Astrocyte (in vitro differentiated cells and primary cell): ENCODE results near the gene CENPE. TPM values are rescaled to one million over a fixed set of nuclear protein-coding genes. Genes with fewer than 3 reads are reported as not detected.

Experiments used
- DNase-seq: peaks from one replicate; pipeline ENCODE4 v3.0.0-alpha.2; 2010; ENCODE audit warnings: low read depth
- FAIRE-seq: peaks from 2 replicates; lab custom pipeline; 2011; peaks lifted over from hg19 to GRCh38; lab: Jason Lieb, UNC
- H2AFZ ChIP-seq: 2 replicates; pipeline ENCODE4 v1.6.0; 2012; ENCODE audit warnings: low read depth, low read length, inconsistent platforms
- H3K27ac ChIP-seq: 2 replicates; pipeline ENCODE4 v1.5.1; 2011; ENCODE audit warnings: low read depth, low read length, inconsistent platforms
- H3K27me3 ChIP-seq: 2 replicates; pipeline ENCODE4 v1.6.0; 2011; ENCODE audit warnings: low read length, inconsistent platforms; ENCODE audit not compliant: insufficient read depth
- H3K36me3 ChIP-seq: 2 replicates; pipeline ENCODE4 v1.5.1; 2011; ENCODE audit warnings: low read length, inconsistent platforms; ENCODE audit not compliant: insufficient read depth
- H3K4me1 ChIP-seq: 2 replicates; pipeline ENCODE4 v1.5.1; 2011; ENCODE audit warnings: low read length, inconsistent platforms; ENCODE audit not compliant: insufficient read depth
- H3K4me2 ChIP-seq: 2 replicates; pipeline ENCODE4 v1.6.0; 2012; ENCODE audit warnings: low read length, inconsistent platforms
- H3K4me3 ChIP-seq: 2 replicates; pipeline ENCODE4 v1.5.1; 2011; ENCODE audit warnings: low read depth, mild to moderate bottlenecking, low read length, inconsistent platforms; ENCODE audit not compliant: insufficient read depth
- H3K79me2 ChIP-seq: 2 replicates; pipeline ENCODE4 v1.6.0; 2012; ENCODE audit warnings: mild to moderate bottlenecking, low read length, inconsistent platforms; ENCODE audit not compliant: insufficient read depth
- H3K9ac ChIP-seq: 2 replicates; pipeline ENCODE4 v1.6.0; 2012; ENCODE audit warnings: mild to moderate bottlenecking, low read length, inconsistent platforms
- H3K9me3 ChIP-seq: 2 replicates; pipeline ENCODE4 v1.5.1; 2012; ENCODE audit warnings: low read depth, mild to moderate bottlenecking, low read length, inconsistent platforms; ENCODE audit not compliant: insufficient read depth
- H4K20me1 ChIP-seq: 2 replicates; pipeline ENCODE4 v1.6.0; 2012; ENCODE audit warnings: low read length, inconsistent platforms; ENCODE audit not compliant: insufficient read depth
- H3K27ac Mint-ChIP-seq: one replicate; pipeline ENCODE4 v1.8.0; 2021; ENCODE audit warnings: mild to moderate bottlenecking, mixed read lengths; ENCODE audit not compliant: unreplicated experiment
- H3K27me3 Mint-ChIP-seq: one replicate; pipeline ENCODE4 v1.8.0; 2021; ENCODE audit warnings: low read depth, mixed read lengths; ENCODE audit not compliant: unreplicated experiment
- H3K36me3 Mint-ChIP-seq: one replicate; pipeline ENCODE4 v1.8.0; 2021; ENCODE audit warnings: low read depth, mixed read lengths; ENCODE audit not compliant: unreplicated experiment
- H3K4me1 Mint-ChIP-seq: one replicate; pipeline ENCODE4 v1.8.0; 2021; ENCODE audit warnings: low read depth, mixed read lengths; ENCODE audit not compliant: unreplicated experiment
- H3K4me3 Mint-ChIP-seq: one replicate; pipeline ENCODE4 v1.8.0; 2021; ENCODE audit warnings: mild to moderate bottlenecking, moderate library complexity, mixed read lengths; ENCODE audit not compliant: unreplicated experiment
- H3K9me3 Mint-ChIP-seq: one replicate; pipeline ENCODE4 v1.8.0; 2021; ENCODE audit warnings: mild to moderate bottlenecking, mixed read lengths; ENCODE audit not compliant: unreplicated experiment
- CTCF ChIP-seq: IDR thresholded peaks from 2 replicates; pipeline ENCODE4 v1.5.1; 2011; ENCODE audit warnings: low read depth, mild to moderate bottlenecking, inconsistent platforms, low read length, moderate library complexity; ENCODE audit not compliant: insufficient read depth
- EZH2 ChIP-seq: IDR thresholded peaks from 2 replicates; pipeline ENCODE4 v1.6.1; 2012; ENCODE audit warnings: mild to moderate bottlenecking, low read length, inconsistent platforms; ENCODE audit not compliant: insufficient read depth
- total RNA-seq: library from RNA; stranded (reverse); gene quantifications from 2 replicates; pipeline ENCODE4 v1.2.1, GENCODE V29; 2021

CENPE gene
- total RNA-seq, 1 donor from 2014 or later = 5.6 TPM

DNA sequence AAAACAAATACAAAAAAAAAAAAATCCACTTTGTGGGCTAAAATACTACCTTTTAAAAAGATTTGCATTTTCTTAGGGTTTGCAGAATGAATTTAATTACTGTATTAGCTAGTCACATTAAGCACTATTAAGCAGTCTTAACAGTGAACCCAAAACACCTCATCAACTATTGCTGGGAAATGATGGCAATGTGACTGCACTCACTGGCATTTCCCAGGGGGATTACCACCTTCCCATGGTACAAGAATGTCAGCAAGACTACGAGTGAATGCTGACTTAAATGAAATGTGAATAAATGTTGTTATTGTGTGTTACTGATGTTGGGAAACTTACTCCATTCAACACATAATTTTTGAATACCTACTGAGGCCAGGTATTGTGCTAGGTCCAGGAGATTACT is 111.6 kb downstream of the CENPE start:
- TF ChIP-seq EZH2 (no peak), CTCF (no peak)
- Histone ChIP-seq H2AFZ (no peak overlapping the region), H3K27ac (no peak overlapping the region), H3K9ac (no peak overlapping the region), H3K27me3 (no peaks in the 10 kb centered on the region), H4K20me1 (no peaks in the 10 kb centered on the region), H3K4me2 (no peak overlapping the region), H3K4me1 (no peaks in the 10 kb centered on the region), H3K4me3 (no peak overlapping the region), H3K36me3 (peaks cover 34% of the 10 kb centered on the region), H3K79me2 (no peaks in the 10 kb centered on the region), H3K9me3 (no peaks in the 10 kb centered on the region)
- no peak for FAIRE-seq
- no peak for DNase-seq
- Mint-ChIP-seq H3K27ac (no peak overlapping the region), H3K27me3 (no peaks in the 10 kb centered on the region), H3K4me1 (no peaks in the 10 kb centered on the region), H3K4me3 (no peak overlapping the region), H3K36me3 (peaks cover 20% of the 10 kb centered on the region), H3K9me3 (no peaks in the 10 kb centered on the region)

DNA sequence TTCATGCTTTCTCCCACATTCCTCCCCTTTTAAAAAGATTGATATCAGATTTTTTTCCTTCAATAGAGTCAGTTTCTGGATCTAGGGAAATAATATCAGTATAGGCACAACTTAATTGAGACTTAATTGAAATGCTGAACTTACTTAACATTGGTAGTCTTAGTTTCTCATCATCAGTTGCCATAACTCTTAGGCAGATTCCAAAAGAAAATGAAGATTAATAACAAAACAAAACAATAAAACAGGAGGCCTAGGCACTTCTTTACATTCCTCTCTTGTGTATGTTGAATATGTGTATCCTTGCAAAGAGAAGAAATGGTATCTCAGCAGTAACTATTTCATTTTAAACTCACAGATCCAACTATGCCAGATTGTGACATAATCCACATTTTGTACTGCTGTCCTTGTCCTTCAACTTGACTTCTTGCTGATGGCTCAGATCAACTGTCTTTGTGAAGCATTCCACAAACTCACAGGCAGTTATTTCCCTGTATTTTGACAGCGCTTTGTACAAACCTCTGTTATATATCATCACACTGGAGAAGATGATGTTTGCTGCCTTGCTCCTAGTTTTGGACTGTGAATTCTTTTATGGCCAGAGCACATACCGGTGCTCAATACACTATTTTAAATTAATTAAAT is 112.5 kb downstream of the CENPE start:
- Histone ChIP-seq H3K4me3 (no peak overlapping the region), H2AFZ (no peak overlapping the region), H3K4me2 (no peak overlapping the region), H3K9ac (no peak overlapping the region), H3K27ac (no peak overlapping the region), H3K27me3 (no peaks in the 10 kb centered on the region), H3K4me1 (no peaks in the 10 kb centered on the region), H3K79me2 (no peaks in the 10 kb centered on the region), H4K20me1 (no peaks in the 10 kb centered on the region), H3K36me3 (peaks cover 31% of the 10 kb centered on the region), H3K9me3 (no peaks in the 10 kb centered on the region)
- Mint-ChIP-seq H3K36me3 (peaks cover 19% of the 10 kb centered on the region), H3K27me3 (no peaks in the 10 kb centered on the region), H3K27ac (no peak overlapping the region), H3K4me1 (no peaks in the 10 kb centered on the region), H3K9me3 (no peaks in the 10 kb centered on the region), H3K4me3 (no peak overlapping the region)
- DNase-seq (no peak), FAIRE-seq (peak; percentile 73)
- no peak for TF ChIP-seq EZH2
- TF ChIP-seq CTCF = no peak

GRCh38 chr4:103079621-103080020 is 118.5 kb downstream of the CENPE start:
- no peak overlapping the region for H3K27ac Mint-ChIP-seq
- no peak for TF ChIP-seq CTCF
- no peak for TF ChIP-seq EZH2
- Histone ChIP-seq H3K4me2 (no peak overlapping the region), H4K20me1 (no peaks in the 10 kb centered on the region), H3K36me3 (peaks cover 4% of the 10 kb centered on the region), H3K9me3 (no peaks in the 10 kb centered on the region), H3K9ac (no peak overlapping the region), H2AFZ (no peak overlapping the region), H3K4me1 (peaks cover 12% of the 10 kb centered on the region), H3K27me3 (no peaks in the 10 kb centered on the region), H3K27ac (no peak overlapping the region), H3K4me3 (no peak overlapping the region), H3K79me2 (peaks cover 17% of the 10 kb centered on the region)
- FAIRE-seq (no peak), DNase-seq (no peak)
- H3K27me3 Mint-ChIP-seq = no peaks in the 10 kb centered on the region
- no peaks in the 10 kb centered on the region for H3K9me3 Mint-ChIP-seq
- no peak overlapping the region for H3K4me3 Mint-ChIP-seq
- H3K4me1 Mint-ChIP-seq = no peaks in the 10 kb centered on the region
- H3K36me3 Mint-ChIP-seq = no peaks in the 10 kb centered on the region
